NCI-H2227 (cell line): Measurements from ENCODE around the gene ALPG.

Experiments
- DNase-seq: peaks from one replicate; lab custom pipeline; 2025; ENCODE audit not compliant: unreplicated experiment; lab: John Stamatoyannopoulos, UW

Gene ALPG

DNA sequence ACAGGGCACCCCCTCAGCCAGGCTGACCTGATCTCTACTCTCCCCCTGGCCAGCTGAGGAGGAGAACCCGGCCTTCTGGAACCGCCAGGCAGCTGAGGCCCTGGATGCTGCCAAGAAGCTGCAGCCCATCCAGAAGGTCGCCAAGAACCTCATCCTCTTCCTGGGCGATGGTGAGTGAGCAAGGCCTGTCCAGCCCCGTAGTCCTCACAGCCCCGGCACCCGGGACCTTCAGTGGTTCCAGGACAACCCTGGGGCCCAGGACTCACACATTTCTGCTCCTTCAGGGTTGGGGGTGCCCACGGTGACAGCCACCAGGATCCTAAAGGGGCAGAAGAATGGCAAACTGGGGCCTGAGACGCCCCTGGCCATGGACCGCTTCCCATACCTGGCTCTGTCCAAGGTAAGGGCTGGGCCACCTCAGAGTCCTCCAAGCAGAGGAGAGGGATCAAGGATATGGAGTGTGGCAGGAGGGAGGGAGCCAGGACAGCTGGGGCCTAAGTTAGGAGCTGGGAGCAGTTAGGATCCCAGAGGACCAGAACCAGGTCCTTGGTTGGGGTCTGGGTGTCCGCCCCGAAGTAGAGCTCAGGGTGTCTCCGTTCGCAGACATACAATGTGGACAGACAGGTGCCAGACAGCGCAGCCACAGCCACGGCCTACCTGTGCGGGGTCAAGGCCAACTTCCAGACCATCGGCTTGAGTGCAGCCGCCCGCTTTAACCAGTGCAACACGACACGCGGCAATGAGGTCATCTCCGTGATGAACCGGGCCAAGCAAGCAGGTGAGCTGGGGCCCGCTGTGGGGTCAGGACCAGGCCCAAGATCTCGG is 49.9 kb downstream of the ALPG start:
- DNase-seq: no peak

DNA sequence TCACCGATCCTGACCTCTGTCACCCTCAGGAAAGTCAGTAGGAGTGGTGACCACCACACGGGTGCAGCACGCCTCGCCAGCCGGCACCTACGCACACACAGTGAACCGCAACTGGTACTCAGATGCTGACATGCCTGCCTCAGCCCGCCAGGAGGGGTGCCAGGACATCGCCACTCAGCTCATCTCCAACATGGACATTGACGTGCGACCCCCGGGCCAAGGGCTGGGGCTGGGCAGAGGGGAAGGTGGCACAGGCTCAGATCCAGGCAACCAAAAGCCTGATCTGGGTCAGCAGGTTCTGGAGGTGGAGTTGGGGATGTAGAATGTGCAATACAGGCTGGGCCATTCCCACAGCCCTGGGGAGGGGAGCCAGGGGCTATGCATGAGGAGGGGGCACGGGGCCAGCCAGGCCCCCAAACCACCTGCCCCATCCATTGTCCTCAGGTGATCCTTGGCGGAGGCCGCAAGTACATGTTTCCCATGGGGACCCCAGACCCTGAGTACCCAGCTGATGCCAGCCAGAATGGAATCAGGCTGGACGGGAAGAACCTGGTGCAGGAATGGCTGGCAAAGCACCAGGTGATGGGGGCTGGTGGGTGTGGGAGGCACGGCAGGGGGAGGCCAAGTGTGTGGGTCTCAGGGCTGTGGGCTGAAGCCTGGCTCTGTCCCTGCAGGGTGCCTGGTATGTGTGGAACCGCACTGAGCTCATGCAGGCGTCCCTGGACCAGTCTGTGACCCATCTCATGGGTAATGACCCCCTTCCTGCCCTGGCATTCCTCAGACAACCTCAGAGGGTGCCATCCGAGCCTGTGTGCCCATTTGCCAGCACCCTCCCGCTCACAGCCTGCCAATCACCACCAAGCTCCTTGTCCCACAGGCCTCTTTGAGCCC is 50.7 kb downstream of the ALPG start:
- DNase-seq: no peak

DNA sequence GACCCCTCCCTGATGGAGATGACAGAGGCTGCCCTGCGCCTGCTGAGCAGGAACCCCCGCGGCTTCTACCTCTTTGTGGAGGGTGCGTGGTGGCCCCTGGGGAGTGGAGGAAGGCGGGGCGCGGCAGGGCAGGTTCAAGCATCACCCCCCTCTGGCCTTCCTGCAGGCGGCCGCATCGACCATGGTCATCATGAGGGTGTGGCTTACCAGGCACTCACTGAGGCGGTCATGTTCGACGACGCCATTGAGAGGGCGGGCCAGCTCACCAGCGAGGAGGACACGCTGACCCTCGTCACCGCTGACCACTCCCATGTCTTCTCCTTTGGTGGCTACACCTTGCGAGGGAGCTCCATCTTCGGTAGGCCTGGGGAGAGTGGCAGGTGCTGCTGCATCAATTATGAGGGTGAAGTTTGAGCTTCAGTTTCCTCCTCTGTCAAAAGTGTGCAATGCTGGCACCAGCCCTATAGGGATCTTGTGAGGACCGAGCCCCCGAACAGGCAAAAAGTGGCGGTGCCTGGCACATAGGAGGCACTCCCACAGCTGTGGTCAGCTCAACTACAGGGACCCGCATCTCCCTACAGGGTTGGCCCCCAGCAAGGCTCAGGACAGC is 51.5 kb downstream of the ALPG start:
- no peak for DNase-seq

- DNase-seq: no peak
These were observed 52.2 kb downstream of the ALPG start for GRCh38 chr2:232458661-232459418.

GRCh38 chr2:232459419-232460035 is 52.9 kb downstream of the ALPG start:
- no peak for DNase-seq

DNA sequence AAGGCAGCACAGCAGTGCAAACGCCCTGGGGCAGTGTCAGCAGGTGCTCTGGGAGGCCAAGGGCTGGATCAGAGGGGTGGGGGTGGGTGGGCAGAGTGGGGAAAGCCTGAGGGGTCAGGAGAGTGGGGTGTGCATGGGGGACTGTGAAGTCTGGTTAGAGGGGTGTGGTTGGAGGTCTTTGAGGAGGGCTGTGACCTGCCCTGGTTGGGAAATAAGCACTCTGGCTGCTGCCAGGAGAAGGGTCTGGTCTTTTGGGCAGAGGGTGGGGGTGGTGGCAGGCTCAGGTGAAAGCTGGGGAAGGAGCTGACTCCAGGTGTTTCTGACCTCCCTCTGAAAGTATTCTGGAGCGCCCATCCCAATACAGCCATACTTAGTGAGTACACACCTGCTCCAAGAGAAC is 53.5 kb downstream of the ALPG start:
- no peak for DNase-seq
